HEK293 (cell line): Measurements from ENCODE around the gene GMEB1.

Experiments used
- AEBP2 ChIP-seq: fragments of 450-650 bp; formaldehyde crosslinking; IDR thresholded peaks from 2 replicates; pipeline ENCODE4 v1.5.1; 2016; ENCODE audit warnings: missing biosample characterization, missing genetic modification characterization, borderline replicate concordance
- ATF2 ChIP-seq: fragments of 450-650 bp; formaldehyde crosslinking; IDR thresholded peaks from 2 replicates; pipeline ENCODE4 v1.5.1; 2016; ENCODE audit warnings: missing biosample characterization, missing genetic modification characterization, low read depth
- OVOL3 ChIP-seq: fragments of 450-650 bp; formaldehyde crosslinking; IDR thresholded peaks from 2 replicates; pipeline ENCODE4 v1.5.1; 2016; ENCODE audit warnings: missing biosample characterization, missing genetic modification characterization
- PRDM6 ChIP-seq: fragments of 450-650 bp; formaldehyde crosslinking; IDR thresholded peaks from 2 replicates; pipeline ENCODE4 v1.5.1; 2017; ENCODE audit warnings: missing biosample characterization, missing genetic modification characterization
- SCRT1 ChIP-seq: fragments of 450-650 bp; formaldehyde crosslinking; IDR thresholded peaks from 2 replicates; pipeline ENCODE4 v1.5.1; 2016; ENCODE audit warnings: missing biosample characterization, missing genetic modification characterization, borderline replicate concordance
- SCRT2 ChIP-seq: fragments of 450-650 bp; formaldehyde crosslinking; IDR thresholded peaks from 2 replicates; pipeline ENCODE4 v1.5.1; 2016; ENCODE audit warnings: missing biosample characterization, missing genetic modification characterization
- ZBTB48 ChIP-seq: fragments of 450-650 bp; formaldehyde crosslinking; IDR thresholded peaks from 2 replicates; pipeline ENCODE4 v1.5.1; 2016; ENCODE audit warnings: missing biosample characterization, missing genetic modification characterization
- ZNF146 ChIP-seq: fragments of 450-650 bp; formaldehyde crosslinking; IDR thresholded peaks from 2 replicates; pipeline ENCODE4 v1.5.1; 2016; ENCODE audit warnings: missing biosample characterization, missing genetic modification characterization
- ZNF16 ChIP-seq: fragments of 450-650 bp; formaldehyde crosslinking; IDR thresholded peaks from 2 replicates; pipeline ENCODE4 v1.5.1; 2016; ENCODE audit warnings: low read depth, missing biosample characterization, missing genetic modification characterization
- ZNF221 ChIP-seq: fragments of 450-650 bp; formaldehyde crosslinking; IDR thresholded peaks from 2 replicates; pipeline ENCODE4 v1.5.1; 2017; ENCODE audit warnings: missing biosample characterization, missing genetic modification characterization, borderline replicate concordance
- ZNF239 ChIP-seq: fragments of 450-650 bp; formaldehyde crosslinking; IDR thresholded peaks from 2 replicates; pipeline ENCODE4 v1.5.1; 2016; ENCODE audit warnings: missing biosample characterization, missing genetic modification characterization
- ZNF280C ChIP-seq: fragments of 450-650 bp; formaldehyde crosslinking; IDR thresholded peaks from 2 replicates; pipeline ENCODE4 v1.5.1; 2016; ENCODE audit warnings: missing biosample characterization, missing genetic modification characterization
- ZNF280D ChIP-seq: fragments of 450-650 bp; formaldehyde crosslinking; IDR thresholded peaks from 2 replicates; pipeline ENCODE4 v1.5.1; 2016; ENCODE audit warnings: missing biosample characterization, missing genetic modification characterization
- ZNF416 ChIP-seq: fragments of 450-650 bp; formaldehyde crosslinking; IDR thresholded peaks from 2 replicates; pipeline ENCODE4 v1.5.1; 2016; ENCODE audit warnings: missing biosample characterization, missing genetic modification characterization
- ZNF488 ChIP-seq: fragments of 450-650 bp; formaldehyde crosslinking; IDR thresholded peaks from 2 replicates; pipeline ENCODE4 v1.5.1; 2016; ENCODE audit warnings: missing biosample characterization, missing genetic modification characterization
- ZNF529 ChIP-seq: fragments of 450-650 bp; formaldehyde crosslinking; IDR thresholded peaks from 2 replicates; pipeline ENCODE4 v1.5.1; 2017; ENCODE audit warnings: missing genetic modification characterization, missing biosample characterization; ENCODE audit not compliant: insufficient replicate concordance
- ZNF600 ChIP-seq: fragments of 450-650 bp; formaldehyde crosslinking; IDR thresholded peaks from 2 replicates; pipeline ENCODE4 v1.5.1; 2016; ENCODE audit warnings: missing biosample characterization, missing genetic modification characterization
- ZNF658 ChIP-seq: fragments of 450-650 bp; formaldehyde crosslinking; IDR thresholded peaks from 2 replicates; pipeline ENCODE4; 2016; ENCODE audit warnings: missing biosample characterization, missing genetic modification characterization
- ZNF704 ChIP-seq: fragments of 450-650 bp; formaldehyde crosslinking; IDR thresholded peaks from 2 replicates; pipeline ENCODE4 v1.5.1; 2016; ENCODE audit warnings: missing biosample characterization, missing genetic modification characterization
- ZNF830 ChIP-seq: fragments of 450-650 bp; IDR thresholded peaks from 2 replicates; pipeline ENCODE4 v1.5.0; 2018; ENCODE audit warnings: missing biosample characterization, missing genetic modification characterization, low read depth, mild to moderate bottlenecking, moderate library complexity
- ZSCAN23 ChIP-seq: fragments of 450-650 bp; formaldehyde crosslinking; IDR thresholded peaks from 2 replicates; pipeline ENCODE4 v1.5.1; 2016; ENCODE audit warnings: missing biosample characterization, missing genetic modification characterization

Gene GMEB1

GRCh38 chr1:28648474-28649198, 19.9 kb upstream of the GMEB1 start, which contains the start of gene RNU11 (continued):
- TF ChIP-seq ATF2 (tag by site-specific recombination) (peak; percentile 83; the same call in 1 of the 2 replicates), ZNF146 (peak; percentile 90), SCRT1 (tag by site-specific recombination) (peak; percentile 72; the same call in 1 of the 2 replicates), ZNF658 (no peak), ZNF488 (tag by site-specific recombination) (0 out of 2 replicates have a peak, but pooled peaks have one; percentile 27), ZNF280C (tag by site-specific recombination) (no peak), OVOL3 (peak; percentile 94), ZSCAN23 (tag by site-specific recombination) (peak; percentile 98), ZNF830 (tag by site-specific recombination) (no peak), PRDM6 (tag by site-specific recombination) (peak; percentile 95), SCRT2 (tag by site-specific recombination) (peak; percentile 78), ZNF529 (tag by site-specific recombination) (no peak), ZNF221 (tag by site-specific recombination) (no peak), ZBTB48 (tag by site-specific recombination) (peak; percentile 16; the same call in 1 of the 2 replicates), ZNF704 (tag by site-specific recombination) (no peak), ZNF239 (tag by site-specific recombination) (peak; percentile 78), ZNF600 (tag by site-specific recombination) (peak; percentile 95), AEBP2 (tag by site-specific recombination) (peak; percentile 96; the same call in 1 of the 2 replicates), ZNF16 (peak; percentile 62), ZNF280D (no peak), ZNF416 (tag by site-specific recombination) (no peak)
